HG03575 (cell line): ENCODE results near the gene ALDH2.
"Not testable (repeated sequence)": the region's sequence is repeated elsewhere in the genome, so short reads cannot be mapped to it uniquely, and the experiment has no call there.

ENCODE experiments used
- ATAC-seq: cut with Tn5 transposase; IDR thresholded peaks from one replicate; pipeline ENCODE4 v1.9.1; 2021; ENCODE audit not compliant: unreplicated experiment, insufficient number of reproducible peaks, low FRiP score; ENCODE audit errors: extremely low read depth

The ALDH2 gene

DNA sequence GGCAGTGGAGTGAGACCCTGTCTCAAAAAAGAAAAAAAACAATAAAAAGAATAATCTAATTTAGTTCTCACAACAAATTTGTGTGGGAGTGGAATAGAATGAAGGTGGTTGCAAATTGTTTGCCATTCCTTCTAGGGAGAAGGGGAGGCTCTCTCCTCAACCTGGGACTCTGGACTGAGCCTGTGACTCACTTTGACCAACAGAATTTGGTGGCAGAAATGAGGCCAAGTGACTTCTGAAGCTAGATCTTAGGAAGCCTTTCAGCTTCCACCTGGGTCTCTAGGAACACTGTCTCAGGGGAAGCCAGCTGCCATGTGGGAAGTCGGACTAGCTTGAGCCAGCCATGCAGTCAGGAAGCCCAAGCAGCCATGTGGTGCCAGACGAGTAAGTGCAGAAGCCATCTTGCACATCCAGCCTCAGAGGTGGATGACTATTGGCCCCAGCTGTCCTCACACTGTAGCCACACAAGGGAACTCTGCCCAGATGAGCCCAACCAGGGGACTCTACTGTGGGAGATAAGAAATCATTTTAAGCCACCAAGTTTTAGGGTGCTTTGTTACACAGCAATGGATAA is 14.4 kb downstream of the ALDH2 start:
- ATAC-seq: no peak

- no peak for ATAC-seq
Observed at GRCh38 chr12:111783046-111783445, 16.3 kb downstream of the ALDH2 start.

- no peak for ATAC-seq
Observed at GRCh38 chr12:111784953-111785352, 18.2 kb downstream of the ALDH2 start.

- ATAC-seq: no peak
Observed at GRCh38 chr12:111785651-111786050, 18.9 kb downstream of the ALDH2 start.

DNA sequence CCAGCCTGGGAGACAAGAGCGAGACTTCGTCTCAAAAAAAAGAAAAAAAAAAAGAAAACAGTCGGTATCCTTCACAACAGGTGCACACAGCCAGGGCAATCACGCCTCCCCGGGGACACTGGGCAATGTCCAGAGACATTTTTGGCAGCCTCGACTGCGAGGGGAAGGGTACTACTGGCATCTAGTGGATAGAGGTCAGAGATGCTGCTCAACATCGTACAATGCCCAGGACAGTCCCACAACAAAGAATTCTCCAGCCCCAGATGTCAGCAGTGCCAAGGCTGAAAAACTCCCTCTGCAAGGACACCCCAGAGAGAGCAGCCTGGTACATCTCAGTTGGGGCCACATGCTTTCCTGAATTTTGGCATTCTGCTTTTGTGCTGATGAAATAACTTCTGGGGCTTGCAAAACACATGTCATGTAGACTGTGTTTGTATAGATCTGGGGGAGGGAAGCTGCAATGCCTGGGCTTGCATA is 21.5 kb downstream of the ALDH2 start:
- ATAC-seq: no peak

DNA sequence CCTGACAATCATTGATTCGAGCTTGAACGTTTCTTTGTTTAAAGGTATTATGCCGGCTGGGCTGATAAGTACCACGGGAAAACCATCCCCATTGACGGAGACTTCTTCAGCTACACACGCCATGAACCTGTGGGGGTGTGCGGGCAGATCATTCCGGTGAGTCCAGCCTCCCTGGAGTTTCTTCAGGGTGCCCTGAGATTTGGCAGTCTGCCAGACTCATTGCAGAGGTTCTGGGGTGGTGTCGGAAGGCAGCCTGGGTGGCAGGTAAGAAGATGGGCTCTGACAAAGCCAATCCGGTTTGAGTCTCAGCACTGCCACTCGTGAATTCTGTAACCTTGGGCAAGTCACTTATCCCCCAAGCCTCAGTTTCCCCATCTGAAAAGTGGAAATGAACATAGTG is 23.0 kb downstream of the ALDH2 start:
- ATAC-seq: no peak

DNA sequence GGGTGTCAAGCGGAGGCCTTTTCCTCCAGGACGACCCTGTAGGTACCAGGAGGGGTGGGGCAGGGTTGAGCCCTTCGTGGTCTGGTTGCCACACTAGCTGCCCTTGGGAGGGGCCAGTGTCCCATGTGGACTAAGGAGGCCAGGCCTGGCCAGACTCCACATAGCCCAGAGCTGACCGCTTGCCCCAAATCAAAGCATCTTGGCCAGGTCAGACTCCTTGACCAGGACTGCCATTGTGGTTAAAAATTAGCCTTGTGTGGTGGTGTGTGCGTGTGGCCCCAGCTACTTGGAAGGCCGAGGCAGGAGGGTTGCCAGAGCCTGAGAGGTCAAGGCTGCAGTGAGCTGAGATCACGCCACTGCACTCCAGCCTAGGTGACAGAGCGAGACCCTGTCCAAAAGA is 24.8 kb downstream of the ALDH2 start:
- ATAC-seq: no peak

DNA sequence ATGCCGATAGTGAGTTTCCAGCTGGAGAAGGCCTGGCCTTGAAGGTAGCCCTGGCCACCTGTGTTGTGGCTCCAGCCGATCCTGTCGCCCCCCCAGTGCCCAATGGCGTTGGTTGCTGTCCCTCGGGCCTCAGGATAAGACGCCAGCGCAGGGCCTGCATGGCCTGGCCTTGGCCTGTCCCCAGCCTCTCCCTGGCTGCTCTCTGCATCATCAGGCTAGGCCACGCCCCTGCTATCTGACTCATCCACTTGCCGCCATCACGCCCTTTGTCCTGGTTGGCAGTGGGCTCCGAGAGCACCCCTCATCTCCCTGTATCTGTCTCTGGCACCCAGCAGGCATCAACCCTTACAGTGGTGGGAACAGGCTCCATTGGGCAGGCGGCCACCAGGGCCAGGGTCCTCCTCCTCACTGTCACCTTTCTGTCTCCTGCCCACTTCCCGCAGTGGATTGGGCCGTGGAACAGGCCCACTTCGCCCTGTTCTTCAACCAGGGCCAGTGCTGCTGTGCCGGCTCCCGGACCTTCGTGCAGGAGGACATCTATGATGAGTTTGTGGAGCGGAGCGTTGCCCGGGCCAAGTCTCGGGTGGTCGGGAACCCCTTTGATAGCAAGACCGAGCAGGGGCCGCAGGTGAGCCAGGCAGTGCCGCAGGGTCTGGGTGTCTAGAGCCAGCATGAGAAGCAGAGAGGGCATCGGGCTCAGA is 25.6 kb downstream of the ALDH2 start:
- ATAC-seq: no peak

DNA sequence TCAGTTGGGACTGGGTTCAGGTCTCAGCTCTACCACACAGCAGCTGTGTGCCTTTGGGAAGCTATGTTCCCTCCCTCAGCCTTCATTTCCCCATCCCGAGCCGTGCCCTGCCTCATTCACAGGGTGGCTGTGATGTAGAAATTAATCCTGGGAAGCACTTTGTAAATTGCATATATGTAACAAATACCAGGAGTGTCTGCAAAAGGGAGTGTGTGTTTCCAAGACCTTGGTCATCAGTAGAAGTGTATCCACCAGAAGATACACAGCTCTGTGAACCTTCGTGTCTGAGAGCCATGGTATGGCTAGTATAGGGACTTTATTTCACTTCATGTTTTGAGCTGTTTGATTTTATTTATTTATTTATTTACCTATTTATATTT is 26.1 kb downstream of the ALDH2 start:
- ATAC-seq: no peak

DNA sequence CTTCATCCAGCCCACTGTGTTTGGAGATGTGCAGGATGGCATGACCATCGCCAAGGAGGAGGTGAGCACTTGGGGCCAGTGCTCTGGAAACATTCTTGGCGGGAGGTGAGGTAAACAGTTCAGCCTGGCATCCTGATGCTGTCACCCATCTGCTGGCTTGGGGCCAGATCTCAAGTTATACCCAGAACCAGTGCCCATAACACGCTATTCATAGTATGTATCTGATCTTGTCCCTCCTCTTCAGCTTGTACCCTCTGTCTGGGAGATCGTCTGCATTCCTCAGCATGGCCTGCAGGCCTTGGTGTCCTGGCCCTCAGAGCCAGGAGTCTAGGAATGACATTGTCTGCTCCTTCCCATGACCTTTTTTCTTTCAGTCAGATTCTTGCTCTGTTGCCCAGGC is 31.4 kb downstream of the ALDH2 start:
- ATAC-seq: no peak

- no peak for ATAC-seq
Observed at GRCh38 chr12:111799758-111800157, 33.0 kb downstream of the ALDH2 start.

GRCh38 chr12:111803038-111803626 is 36.4 kb downstream of the ALDH2 start:
- no peak for ATAC-seq

GRCh38 chr12:111803851-111804250 is 37.1 kb downstream of the ALDH2 start:
- no peak for ATAC-seq

GRCh38 chr12:111806304-111806703 is 39.6 kb downstream of the ALDH2 start:
- no peak for ATAC-seq

DNA sequence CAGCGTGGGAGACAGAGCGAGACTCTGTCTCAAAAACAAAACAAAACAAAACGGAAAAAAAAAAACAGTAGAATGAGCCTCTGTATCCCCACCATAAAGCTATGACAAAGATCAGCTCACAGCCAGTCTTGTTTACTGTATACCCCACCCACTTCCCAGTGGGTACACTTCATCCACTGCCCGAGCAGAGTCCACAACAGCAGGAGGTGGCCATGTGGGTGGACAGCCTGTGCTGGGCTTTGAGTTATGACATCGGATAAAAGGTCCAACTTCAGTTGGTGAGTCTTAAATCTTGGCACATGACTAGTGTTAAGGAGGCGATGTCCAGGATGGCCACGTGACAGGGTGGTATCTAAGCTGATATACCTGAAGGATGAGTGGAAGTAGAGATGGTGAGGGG is 40.5 kb downstream of the ALDH2 start:
- no peak for ATAC-seq

- no peak for ATAC-seq
Observed at GRCh38 chr12:111812881-111813741, 46.4 kb downstream of the ALDH2 start.

GRCh38 chr12:111816065-111816615 is 49.4 kb downstream of the ALDH2 start:
- ATAC-seq: no peak

DNA sequence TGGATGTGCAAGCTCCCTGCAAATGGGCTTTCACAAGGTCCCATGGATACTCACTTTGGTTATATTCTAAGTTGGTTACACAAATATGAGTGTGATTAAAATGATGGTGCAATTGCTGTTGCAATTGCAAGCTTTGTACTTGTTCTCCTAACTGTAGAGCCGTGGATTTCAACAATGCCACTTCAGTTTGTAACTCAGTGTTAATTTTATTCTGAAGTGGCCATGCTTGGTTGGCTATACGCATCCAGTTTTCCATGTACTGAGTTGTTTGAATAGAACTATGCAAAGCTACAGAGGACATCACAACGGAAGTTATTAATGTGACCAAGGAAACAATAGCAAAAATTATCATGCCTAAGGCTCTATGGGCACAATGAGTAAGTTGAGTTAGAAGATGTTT is 50.2 kb downstream of the ALDH2 start:
- not testable (repeated sequence) for ATAC-seq

DNA sequence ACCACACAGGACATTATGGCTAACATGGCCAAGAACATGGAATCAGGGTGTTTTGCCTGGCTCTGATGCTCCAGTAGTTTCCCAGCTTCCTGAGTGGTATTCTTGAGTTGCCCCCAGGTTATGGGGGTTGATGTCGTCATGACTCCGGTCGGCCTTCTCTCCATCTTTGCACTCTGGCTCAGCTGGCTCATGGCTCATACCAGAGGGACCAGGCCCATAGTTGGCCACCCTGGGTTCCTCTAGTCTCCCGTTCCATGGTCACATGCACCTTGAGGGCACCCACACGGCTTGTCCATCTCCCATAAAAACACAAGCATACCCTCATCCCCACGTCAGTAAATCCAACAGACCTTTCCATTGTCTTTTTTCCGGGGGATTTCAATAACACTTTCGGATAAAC is 51.6 kb downstream of the ALDH2 start:
- no peak for ATAC-seq
